ENCODE data around the gene DEFB131A. TPM values are rescaled to one million over a fixed set of nuclear protein-coding genes. Genes with fewer than 3 reads are reported as not detected.
"Not testable (repeated sequence)": the region's sequence is repeated elsewhere in the genome, so short reads cannot be mapped to it uniquely, and the experiment has no call there.

DEFB131A gene
- total RNA-seq, 2 donors from 2014 or later, result not detected

DNA sequence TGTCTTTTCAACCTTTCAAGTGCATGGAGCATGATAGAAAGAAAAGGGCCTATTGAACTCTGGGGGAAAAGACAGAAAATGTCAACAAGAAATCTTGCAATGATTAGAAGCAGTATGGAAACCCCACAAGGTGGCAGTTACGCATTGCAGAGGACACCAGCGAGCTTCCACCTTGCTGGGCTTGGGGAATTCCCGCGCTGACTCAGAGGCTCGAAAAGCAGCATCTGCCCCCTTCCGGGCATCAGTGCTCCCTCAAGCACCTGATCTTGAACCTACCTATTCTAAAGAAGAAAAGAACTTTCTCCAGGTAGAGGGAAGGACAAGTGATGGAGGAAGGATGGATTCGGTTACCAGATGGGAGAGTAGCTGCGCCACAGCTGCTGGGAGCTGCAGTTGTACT, 35.3 kb downstream of the DEFB131A start:
- H3K27me3 Mint-ChIP-seq; ATAC-seq; H3K27ac Mint-ChIP-seq; H3K4me3 Mint-ChIP-seq; H3K9me3 ChIP-seq (ENCODE audit: control insufficient read depth, low read length, poor library complexity, severe bottlenecking); H3K36me3 Mint-ChIP-seq (ENCODE audit: low read depth); DNase-seq; H3K4me1 Mint-ChIP-seq: not testable (repeated sequence)

DNA sequence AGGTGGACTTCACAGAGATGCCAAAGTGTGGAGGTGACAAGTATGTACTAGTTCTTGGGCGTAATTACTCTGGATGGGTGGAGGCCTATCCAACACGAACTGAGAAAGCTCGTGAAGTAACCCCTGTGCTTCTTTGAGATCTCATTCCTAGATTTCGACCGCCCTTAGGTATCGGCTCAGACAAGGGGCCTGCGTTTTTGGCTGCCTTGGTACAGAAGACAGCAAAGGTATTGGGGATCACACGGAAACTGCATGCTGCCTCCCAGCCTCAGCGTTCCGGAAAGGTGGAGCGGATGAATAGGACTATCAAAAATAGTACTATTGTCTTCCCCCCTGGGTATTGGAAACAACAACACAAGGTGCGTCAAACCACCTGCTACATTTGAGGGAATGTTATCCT, 35.9 kb downstream of the DEFB131A start:
- not testable (repeated sequence) for DNase-seq, ATAC-seq, H3K4me3 Mint-ChIP-seq

DNA sequence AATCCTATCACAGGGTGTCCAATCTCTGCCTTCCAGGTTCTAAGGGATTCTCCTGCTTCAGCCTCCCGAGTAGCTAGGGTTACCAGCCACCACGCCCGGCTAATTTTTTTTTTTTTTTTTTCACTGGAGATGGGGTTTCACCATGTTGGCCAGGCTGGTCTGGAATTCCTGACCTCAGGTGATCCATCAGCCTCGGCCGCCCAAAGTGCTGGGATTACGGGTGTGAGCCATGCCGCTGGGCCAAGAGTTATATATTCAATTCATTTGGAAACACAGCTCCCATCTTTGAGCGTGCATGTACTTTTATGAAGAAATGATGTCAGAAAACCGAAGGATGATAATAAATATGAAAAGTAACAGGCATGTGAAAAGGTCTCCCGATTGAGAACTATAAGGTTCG, 38.7 kb downstream of the DEFB131A start:
- not testable (repeated sequence) for H3K9me3 ChIP-seq (ENCODE audit: control insufficient read depth, low read length, poor library complexity, severe bottlenecking); H3K36me3 Mint-ChIP-seq (ENCODE audit: low read depth); DNase-seq; H3K4me1 Mint-ChIP-seq; H3K27ac Mint-ChIP-seq; H3K4me3 Mint-ChIP-seq; H3K27me3 Mint-ChIP-seq; ATAC-seq

More for the DNA sequence above, 35.9 kb downstream of the DEFB131A start:
- H3K36me3 Mint-ChIP-seq (ENCODE audit: low read depth); H3K4me1 Mint-ChIP-seq; H3K9me3 ChIP-seq (ENCODE audit: control insufficient read depth, low read length, poor library complexity, severe bottlenecking); H3K27me3 Mint-ChIP-seq; H3K27ac Mint-ChIP-seq: not testable (repeated sequence)

DNA sequence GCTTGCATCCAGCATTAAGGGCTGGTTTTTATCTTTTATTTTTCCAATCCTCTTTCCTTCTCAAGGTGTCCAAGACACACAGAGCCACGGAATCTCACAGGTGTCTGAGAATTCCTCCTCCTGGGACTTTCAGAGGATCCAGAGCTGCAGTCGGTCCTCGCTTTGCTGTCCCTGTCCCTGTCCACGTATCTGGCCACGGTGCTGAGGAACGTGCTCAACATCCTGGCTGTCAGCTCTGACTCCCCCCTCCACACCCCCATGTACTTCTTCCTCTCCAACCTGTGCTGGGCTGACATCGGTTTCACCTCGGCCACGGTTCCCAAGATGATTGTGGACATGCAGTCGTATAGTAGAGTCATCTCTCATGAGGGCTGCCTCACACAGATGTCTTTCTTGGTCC, 39.5 kb downstream of the DEFB131A start:
- H3K27ac Mint-ChIP-seq; DNase-seq; H3K4me3 Mint-ChIP-seq; H3K36me3 Mint-ChIP-seq (ENCODE audit: low read depth); H3K9me3 ChIP-seq (ENCODE audit: control insufficient read depth, low read length, poor library complexity, severe bottlenecking); H3K4me1 Mint-ChIP-seq; H3K27me3 Mint-ChIP-seq; ATAC-seq: not testable (repeated sequence)

DNA sequence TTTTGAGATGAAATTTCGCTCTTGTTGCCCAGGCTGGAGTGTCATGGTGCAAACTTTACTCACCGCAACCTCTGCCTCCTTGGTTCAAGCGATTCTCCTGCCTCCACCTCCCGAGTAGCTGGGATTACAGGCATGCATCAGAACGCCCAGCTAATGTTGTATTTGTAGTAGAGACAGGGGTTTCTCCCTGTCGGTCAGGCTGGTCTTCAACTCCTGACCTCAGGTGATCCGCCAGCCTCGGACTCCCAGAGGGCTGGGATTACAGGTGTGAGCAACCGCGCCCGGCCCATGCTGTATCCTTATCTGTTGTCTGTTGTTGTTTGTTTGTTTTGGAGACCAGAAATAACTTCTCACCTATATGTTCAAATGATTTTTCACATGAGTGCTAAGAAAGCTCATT, 42.7 kb downstream of the DEFB131A start:
- H3K9me3 ChIP-seq (ENCODE audit: control insufficient read depth, low read length, poor library complexity, severe bottlenecking); H3K36me3 Mint-ChIP-seq (ENCODE audit: low read depth); H3K27ac Mint-ChIP-seq; ATAC-seq; DNase-seq; H3K4me3 Mint-ChIP-seq; H3K4me1 Mint-ChIP-seq: not testable (repeated sequence)
- peaks cover 13% of the 10 kb centered on the region for H3K27me3 Mint-ChIP-seq

DNA sequence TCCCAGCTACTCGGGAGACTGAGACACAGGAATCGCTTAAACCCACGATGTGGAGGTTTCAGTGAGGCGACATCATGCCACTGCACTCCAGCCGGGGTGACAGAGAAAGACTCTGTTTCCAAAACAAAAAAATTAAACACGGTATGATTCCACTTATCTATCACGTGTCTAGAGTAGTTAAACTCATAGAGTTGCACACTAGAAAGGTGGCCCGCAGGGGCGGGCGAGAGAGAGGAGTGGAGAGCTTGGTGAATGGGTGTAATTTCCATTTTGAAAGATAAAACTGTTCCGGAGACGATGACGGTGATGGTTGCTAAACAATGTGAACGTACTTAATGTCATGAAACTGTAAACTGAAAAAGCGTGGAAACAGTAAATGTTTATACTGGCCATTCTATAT, 44.6 kb downstream of the DEFB131A start:
- H3K27ac Mint-ChIP-seq; H3K9me3 ChIP-seq (ENCODE audit: control insufficient read depth, low read length, poor library complexity, severe bottlenecking); DNase-seq; ATAC-seq; H3K4me3 Mint-ChIP-seq; H3K4me1 Mint-ChIP-seq; H3K36me3 Mint-ChIP-seq (ENCODE audit: low read depth): not testable (repeated sequence)
- peaks cover 13% of the 10 kb centered on the region for H3K27me3 Mint-ChIP-seq

DNA sequence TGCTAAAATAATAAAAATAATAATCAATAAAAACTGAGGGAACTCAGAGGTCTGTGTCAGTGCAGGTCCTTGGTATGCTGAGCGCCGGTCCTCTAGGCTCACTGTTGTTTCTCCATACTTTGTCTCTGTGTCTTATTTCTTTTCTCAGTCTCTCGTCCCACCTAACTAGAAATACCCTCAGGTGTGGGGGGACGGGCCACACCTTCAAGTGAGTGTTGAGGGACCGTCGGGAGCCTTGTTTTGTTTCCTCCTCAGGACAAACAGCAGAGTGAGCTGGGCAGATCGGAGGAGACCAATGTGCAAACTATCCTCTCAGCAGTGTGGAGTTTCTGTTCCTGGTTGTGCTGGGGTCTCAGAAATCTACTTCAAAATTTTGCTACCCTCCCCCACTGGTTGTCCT, 46.3 kb downstream of the DEFB131A start:
- ATAC-seq, result not testable (repeated sequence)

DNA sequence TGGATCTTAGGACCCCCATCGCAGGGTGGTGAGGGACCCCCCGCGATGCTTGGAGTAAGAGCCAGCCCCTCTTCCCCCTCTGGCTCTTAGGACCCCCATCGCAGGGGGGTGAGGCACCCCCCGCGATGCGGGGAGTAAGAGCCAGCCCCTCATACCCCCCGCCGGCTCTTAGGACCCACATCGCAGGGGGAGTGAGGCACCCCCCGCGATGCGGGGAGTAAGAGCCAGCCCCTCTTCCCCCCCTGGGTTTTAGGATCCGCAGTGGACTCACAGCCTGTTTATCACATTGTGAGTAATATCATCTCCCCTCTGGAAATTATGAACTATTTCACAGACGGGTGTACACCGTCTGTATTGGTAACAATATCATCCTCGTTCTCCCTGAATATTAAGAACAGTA, 46.8 kb downstream of the DEFB131A start:
- H3K27ac Mint-ChIP-seq; H3K9me3 ChIP-seq (ENCODE audit: control insufficient read depth, low read length, poor library complexity, severe bottlenecking); H3K36me3 Mint-ChIP-seq (ENCODE audit: low read depth); DNase-seq; H3K4me3 Mint-ChIP-seq; H3K4me1 Mint-ChIP-seq; ATAC-seq: not testable (repeated sequence)
- peaks cover 13% of the 10 kb centered on the region for H3K27me3 Mint-ChIP-seq

More for the DNA sequence above, 46.3 kb downstream of the DEFB131A start:
- H3K4me1 Mint-ChIP-seq; H3K4me3 Mint-ChIP-seq; H3K27ac Mint-ChIP-seq; H3K36me3 Mint-ChIP-seq (ENCODE audit: low read depth); H3K9me3 ChIP-seq (ENCODE audit: control insufficient read depth, low read length, poor library complexity, severe bottlenecking); DNase-seq: not testable (repeated sequence)
- H3K27me3 Mint-ChIP-seq, result peaks cover 13% of the 10 kb centered on the region

DNA sequence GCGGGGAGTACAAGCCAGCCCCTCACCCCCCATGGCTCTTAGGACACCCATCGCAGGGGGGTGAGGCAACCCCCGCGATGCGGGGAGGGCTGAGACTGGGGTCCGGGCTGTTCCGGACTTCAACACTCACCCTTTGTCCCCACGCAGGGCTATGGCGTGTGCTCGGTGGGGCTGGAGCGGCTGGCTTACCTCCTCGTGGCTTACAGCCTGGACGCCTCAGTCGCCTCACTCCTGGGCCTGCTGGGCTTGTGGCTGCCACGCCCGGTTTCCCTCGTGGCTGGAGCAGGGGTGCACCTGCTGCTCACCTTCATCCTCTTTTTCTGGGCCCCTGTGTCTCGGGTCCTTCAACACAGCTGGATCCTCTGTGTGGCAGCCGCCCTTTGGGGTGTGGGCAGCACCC, 49.4 kb downstream of the DEFB131A start:
- not testable (repeated sequence) for ATAC-seq; H3K4me1 Mint-ChIP-seq; H3K27ac Mint-ChIP-seq; DNase-seq; H3K4me3 Mint-ChIP-seq; H3K36me3 Mint-ChIP-seq (ENCODE audit: low read depth); H3K9me3 ChIP-seq (ENCODE audit: control insufficient read depth, low read length, poor library complexity, severe bottlenecking)
- peaks cover 23% of the 10 kb centered on the region for H3K27me3 Mint-ChIP-seq

DNA sequence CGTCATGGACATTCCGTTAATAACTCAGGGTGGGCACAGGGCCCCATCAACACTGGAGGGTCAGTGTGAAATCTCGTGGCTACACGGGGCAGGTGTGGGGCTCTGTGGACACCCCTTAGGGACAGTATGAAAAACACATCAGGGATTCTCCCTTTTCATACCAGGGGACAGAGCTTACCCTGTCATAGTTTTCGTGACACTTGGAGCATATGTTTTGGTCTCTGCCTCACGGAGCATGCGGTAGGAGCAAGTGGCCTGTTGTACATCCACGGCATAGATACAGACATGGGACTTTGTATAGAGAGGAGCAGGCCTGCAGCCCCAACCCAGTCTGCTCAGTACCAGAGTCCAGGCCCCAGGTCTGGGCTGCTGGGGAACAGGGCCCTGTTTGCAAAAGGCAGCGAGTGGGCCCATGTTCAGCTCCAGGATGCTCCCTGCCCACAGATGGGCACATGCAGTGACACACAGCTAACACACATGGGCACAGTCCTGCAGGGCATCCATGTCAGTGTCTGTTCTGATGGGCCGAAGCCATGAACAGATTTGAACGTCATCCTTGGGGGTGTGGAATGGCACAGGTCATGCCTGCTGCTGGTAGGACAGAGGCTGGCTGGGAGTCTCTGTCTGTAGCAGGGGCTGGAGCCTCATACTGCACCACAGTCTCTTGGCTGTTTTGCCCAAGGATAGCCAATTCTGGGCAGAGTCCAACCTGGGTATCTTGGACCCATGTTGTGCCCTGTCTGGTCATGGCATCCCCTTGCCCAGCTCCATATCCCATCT, 50.2 kb downstream of the DEFB131A start:
- ATAC-seq; H3K27ac Mint-ChIP-seq; H3K4me1 Mint-ChIP-seq; H3K4me3 Mint-ChIP-seq; H3K9me3 ChIP-seq (ENCODE audit: control insufficient read depth, low read length, poor library complexity, severe bottlenecking); H3K36me3 Mint-ChIP-seq (ENCODE audit: low read depth); DNase-seq: not testable (repeated sequence)
- H3K27me3 Mint-ChIP-seq, result peaks cover 27% of the 10 kb centered on the region

DNA sequence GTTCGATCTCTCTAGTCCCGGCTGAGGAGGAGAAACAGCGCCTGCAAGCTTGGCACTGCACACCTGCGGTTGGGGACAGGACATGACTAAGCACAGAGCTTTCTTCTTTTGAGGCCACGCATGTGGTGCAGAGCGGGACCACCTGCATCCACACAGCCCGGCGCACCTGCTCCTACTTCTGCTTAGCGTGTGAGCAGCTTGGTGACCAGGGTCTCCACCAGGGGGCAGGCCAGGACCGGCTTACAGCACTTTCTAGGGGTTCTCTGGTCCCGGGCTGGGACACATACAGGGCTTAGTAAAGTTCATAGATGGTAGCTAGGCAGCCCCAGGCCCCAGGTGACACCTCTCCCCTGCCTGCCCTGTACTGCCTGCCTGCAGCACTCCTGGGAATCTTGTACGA, 51.2 kb downstream of the DEFB131A start:
- not testable (repeated sequence) for H3K4me1 Mint-ChIP-seq; H3K4me3 Mint-ChIP-seq; ATAC-seq; H3K27ac Mint-ChIP-seq; H3K9me3 ChIP-seq (ENCODE audit: control insufficient read depth, low read length, poor library complexity, severe bottlenecking); H3K36me3 Mint-ChIP-seq (ENCODE audit: low read depth)
- DNase-seq, result peak; percentile 14 to 34 (median 32)
- peaks cover 27% of the 10 kb centered on the region for H3K27me3 Mint-ChIP-seq

DNA sequence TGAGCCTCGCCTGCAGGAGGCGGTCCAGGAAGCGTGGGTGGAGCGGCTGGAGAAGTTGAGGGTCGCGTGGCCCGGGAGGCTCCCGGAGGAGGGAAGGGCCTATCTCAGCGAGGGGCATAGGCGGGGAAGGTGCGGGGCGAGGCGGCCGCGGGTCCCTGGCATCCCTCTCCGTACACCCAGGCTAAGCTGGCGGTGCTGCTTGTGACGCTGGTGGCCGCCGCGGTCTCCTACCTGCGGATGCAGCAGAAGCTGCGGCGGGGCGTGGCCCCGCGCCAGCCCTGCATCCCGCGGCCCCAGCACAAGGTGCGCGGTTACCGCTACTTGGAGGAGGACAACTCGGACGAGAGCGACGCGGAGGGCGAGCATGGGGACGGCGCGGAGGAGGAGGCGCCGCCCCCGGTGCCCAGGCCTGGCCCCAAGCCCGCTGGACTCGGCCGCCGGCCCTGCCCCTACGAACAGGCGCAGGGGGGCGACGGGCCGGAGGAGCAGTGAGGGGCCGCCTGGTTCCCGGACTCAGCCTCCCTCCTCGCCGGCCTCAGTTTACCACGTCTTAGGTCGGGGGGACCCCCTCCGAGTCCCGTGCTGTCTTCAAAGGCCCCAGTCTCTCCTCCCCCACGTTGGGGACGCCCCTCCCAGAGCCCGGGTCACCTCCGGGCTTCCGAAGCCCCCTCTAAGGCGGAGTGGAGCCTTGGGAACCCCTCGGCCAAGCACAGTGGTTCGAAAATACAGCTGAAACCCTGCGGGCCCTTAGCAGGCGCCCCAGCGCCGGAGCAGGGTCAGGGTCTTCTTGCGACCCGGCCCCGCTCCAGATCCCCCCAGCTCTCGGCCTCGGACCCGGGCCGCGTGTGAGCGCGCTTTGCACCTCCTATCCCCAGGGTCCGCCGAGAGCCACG, 53.6 kb downstream of the DEFB131A start:
- not testable (repeated sequence) for H3K4me1 Mint-ChIP-seq; H3K27ac Mint-ChIP-seq; ATAC-seq; H3K9me3 ChIP-seq (ENCODE audit: control insufficient read depth, low read length, poor library complexity, severe bottlenecking); H3K4me3 Mint-ChIP-seq; DNase-seq; H3K36me3 Mint-ChIP-seq (ENCODE audit: low read depth)
- H3K27me3 Mint-ChIP-seq, result peaks cover 23% of the 10 kb centered on the region

DNA sequence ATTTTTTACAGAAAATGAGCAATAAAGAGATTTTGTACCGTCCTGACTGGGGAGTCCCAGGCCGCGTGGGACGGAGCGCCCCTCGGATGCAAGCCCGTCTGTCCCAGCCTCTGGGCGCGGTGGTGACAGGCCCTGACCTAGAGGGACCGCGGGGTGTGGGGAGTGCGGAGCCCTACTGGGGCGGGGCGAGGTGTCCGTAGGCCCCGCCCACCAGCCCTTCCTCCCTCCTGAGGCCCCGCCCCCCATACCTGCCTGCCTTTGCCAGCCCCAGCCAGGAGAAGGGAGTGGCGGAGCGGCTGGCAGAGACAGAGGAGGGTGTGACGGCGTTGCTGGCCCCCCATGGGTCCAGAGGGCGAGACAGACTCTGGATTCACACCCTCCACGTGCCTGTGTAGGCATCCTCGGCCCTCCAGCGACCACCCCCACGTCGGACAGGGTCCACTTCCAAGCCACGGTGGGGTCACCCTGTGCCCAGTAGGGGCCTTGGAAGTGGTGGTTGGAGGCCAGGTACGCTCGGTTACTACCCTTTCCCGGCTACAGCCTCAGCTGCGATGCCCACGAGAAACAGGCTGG, 54.3 kb downstream of the DEFB131A start:
- peaks cover 23% of the 10 kb centered on the region for H3K27me3 Mint-ChIP-seq
- not testable (repeated sequence) for ATAC-seq

More for the DNA sequence above, 54.3 kb downstream of the DEFB131A start:
- not testable (repeated sequence) for H3K4me3 Mint-ChIP-seq; DNase-seq; H3K4me1 Mint-ChIP-seq; H3K9me3 ChIP-seq (ENCODE audit: control insufficient read depth, low read length, poor library complexity, severe bottlenecking); H3K36me3 Mint-ChIP-seq (ENCODE audit: low read depth); H3K27ac Mint-ChIP-seq
